ENCODE results near the gene FYN.

Gene FYN

DNA sequence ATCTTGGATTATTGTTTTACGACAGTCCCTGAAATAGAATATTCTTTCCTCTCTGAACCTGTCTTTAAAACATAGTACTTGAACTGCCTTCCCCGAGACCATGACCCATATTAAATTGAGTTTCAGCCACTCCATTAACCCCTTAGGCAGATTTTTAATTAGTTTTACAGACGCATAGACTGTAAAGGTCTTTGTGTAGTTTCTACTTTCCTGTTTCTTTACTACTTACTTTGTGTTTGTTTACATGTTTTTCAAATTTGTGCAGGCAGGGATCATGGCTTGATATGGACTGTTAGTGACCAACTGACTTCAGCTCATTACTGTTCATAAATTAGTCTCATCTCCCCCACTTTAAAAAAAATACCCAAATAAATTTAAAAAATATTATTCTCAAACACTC, 53.8 kb downstream of the FYN start:
- TF ChIP-seq, protein P1, sequence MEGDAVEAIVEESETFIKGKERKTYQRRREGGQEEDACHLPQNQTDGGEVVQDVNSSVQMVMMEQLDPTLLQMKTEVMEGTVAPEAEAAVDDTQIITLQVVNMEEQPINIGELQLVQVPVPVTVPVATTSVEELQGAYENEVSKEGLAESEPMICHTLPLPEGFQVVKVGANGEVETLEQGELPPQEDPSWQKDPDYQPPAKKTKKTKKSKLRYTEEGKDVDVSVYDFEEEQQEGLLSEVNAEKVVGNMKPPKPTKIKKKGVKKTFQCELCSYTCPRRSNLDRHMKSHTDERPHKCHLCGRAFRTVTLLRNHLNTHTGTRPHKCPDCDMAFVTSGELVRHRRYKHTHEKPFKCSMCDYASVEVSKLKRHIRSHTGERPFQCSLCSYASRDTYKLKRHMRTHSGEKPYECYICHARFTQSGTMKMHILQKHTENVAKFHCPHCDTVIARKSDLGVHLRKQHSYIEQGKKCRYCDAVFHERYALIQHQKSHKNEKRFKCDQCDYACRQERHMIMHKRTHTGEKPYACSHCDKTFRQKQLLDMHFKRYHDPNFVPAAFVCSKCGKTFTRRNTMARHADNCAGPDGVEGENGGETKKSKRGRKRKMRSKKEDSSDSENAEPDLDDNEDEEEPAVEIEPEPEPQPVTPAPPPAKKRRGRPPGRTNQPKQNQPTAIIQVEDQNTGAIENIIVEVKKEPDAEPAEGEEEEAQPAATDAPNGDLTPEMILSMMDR (IDR thresholded peaks at IDR 0.05; ENCODE audit: insufficient read depth, low read length, missing control alignments): no peak
- no peak overlapping the region for H3K4me3 ChIP-seq (ENCODE audit: low read depth, low read length)
- POLR2A ChIA-PET: no interaction called here
- CTCF ChIA-PET: interaction anchor here (1.0 kb wide), 1 partner anchor 10 kb away, joined by 3 read pairs; no protein-coding TSS in a partner anchor
- DNase-seq (ENCODE audit: low read depth, low spot score): no peak

DNA sequence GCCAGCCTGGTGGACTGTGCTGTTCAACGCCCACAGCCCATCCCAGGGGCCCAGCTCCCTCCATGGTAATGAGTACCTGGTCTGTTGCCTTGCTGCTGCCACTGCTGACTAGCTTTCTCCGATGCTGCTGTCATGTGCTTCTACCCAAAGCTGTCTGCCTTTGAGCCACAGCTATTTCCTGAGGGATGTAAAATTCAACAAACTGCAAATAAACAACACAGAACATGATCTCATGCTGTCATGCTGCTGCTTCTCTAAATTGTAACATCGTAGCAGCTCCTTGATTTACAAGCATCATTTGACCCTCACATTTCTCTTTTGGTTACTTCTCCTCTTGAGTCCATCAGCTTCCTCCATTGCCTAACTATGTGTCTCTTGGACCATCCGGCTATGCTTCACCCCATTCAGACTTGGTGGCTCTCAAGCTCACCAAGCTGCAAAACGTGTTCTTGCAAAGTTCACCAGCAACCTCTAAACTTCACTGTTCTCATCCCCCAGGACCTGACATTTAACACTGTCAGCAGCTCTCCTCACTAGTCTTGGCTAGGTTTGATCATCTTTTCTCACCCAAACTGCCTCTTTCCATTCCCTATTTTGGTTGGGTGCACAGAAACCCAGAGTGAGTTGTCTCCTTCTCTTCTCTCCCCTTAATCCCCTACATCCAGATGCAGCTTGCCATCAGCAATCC, 54.6 kb downstream of the FYN start:
- no peak for DNase-seq (ENCODE audit: low read depth, low spot score)
- CTCF ChIA-PET: interaction anchor here (0.7 to 1.9 kb wide), 4 partner anchors 8 to 224 kb away, joined by 3 to 5 read pairs (median 3); no protein-coding TSS in a partner anchor
- TF ChIP-seq, protein P1 (IDR thresholded peaks at IDR 0.05; ENCODE audit: insufficient read depth, low read length, missing control alignments): no peak
- no peak overlapping the region for H3K4me3 ChIP-seq (ENCODE audit: low read depth, low read length)
- POLR2A ChIA-PET: interaction anchor here (0.7 to 0.9 kb wide), 2 partner anchors 13 to 55 kb away, joined by 3 to 4 read pairs; partner anchors contain the start of gene FYN

DNA sequence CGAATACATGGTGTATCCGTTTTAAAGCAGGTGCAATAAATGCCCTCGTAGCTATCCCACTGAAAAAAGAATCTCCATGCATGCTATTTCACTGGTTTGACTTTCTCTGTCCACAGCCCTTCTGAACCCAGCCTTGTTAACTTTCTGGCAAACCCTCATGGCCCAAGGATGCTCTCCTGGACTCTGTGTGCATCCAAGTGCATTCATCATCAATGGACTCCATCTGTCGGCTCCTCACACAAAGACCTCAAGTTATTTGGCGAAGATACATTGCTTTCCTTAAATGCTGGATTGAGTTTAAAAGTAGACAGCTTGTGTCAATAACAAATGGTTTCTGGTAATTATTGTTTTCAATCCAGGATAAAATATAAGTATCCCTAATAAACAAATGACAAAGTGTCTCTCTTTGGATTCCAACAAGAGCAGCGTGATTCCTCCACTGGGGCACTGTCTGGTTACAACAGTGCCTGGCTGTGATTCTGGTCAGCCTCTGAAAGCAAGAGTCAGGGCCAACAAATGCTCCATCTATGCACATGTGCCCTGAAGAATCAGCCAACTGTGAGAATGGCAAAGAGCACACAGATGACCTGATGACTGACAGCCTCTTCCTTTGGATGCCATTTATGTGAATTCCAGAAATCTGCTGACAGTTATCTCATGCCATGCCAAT, 55.7 kb downstream of the FYN start:
- ChIA-PET CTCF (interaction anchor here (0.7 to 1.9 kb wide), 3 partner anchors 9 to 225 kb away, joined by 3 to 5 read pairs (median 3); no protein-coding TSS in a partner anchor), POLR2A (interaction anchor here (0.7 to 0.9 kb wide), 2 partner anchors 12 to 56 kb away, joined by 3 to 4 read pairs; partner anchors contain the start of gene FYN)
- H3K4me3 ChIP-seq (ENCODE audit: low read depth, low read length): no peak overlapping the region
- no peak for DNase-seq (ENCODE audit: low read depth, low spot score)
- TF ChIP-seq, protein P1 (IDR thresholded peaks at IDR 0.05; ENCODE audit: insufficient read depth, low read length, missing control alignments): no peak

DNA sequence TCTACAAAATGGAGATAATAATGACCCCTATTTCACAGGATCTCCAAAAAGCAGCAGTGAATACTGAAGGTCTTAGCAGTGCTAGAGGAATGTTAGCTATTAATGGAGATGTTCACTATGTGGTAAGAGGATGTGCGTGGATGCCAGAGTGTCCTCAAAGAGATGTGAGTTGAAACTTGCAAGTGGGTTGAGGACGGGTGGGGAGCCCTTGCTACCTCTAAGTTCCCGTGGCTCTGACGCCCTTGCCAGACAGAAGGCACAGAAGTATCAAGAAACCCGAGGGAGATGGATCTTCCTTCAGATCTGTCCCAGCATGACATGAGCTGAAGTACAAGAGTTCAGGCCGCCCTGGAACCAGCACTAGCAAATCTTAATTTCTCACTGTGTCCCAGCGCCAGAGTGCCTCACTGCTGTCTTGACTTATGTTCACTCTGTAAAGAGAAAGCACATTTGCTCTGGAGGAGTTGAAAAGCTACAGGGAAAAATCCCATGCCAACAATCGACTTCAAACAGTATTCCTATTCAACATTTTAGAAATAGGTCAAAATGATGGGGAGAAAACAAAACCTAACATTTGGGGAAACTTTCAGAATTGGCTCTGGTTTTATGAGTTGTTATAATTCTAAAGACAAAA, 59.5 kb downstream of the FYN start:
- TF ChIP-seq, protein P1 (IDR thresholded peaks at IDR 0.05; ENCODE audit: insufficient read depth, low read length, missing control alignments): no peak
- CTCF ChIA-PET: interaction anchor here (1.1 to 1.4 kb wide), 3 partner anchors 9 to 229 kb away, joined by 3 to 6 read pairs (median 3); no protein-coding TSS in a partner anchor
- H3K4me3 ChIP-seq (ENCODE audit: low read depth, low read length): no peak overlapping the region
- POLR2A ChIA-PET: no interaction called here
- no peak for DNase-seq (ENCODE audit: low read depth, low spot score)

DNA sequence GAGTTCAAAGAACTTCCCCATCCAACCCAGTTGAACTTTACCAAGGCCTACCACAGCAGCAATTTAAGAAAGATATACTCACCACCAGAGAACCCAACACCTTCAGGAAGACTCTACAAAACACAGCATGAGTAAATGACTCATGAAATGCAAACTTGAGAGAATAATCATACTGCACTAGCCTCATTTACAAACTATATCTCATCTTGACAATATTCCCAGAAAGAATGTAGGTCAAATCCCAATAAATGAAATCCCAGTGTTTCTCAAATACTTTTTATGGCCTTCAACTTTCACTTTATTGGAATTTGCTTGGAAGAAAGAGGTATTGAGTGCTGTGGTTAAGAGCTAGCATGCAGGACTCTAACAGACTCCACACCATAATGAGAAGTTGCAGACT, 60.0 kb downstream of the FYN start:
- peak; percentile 47 for DNase-seq (ENCODE audit: low read depth, low spot score)
- no peak overlapping the region for H3K4me3 ChIP-seq (ENCODE audit: low read depth, low read length)
- POLR2A ChIA-PET: no interaction called here
- TF ChIP-seq, protein P1 (IDR thresholded peaks at IDR 0.05; ENCODE audit: insufficient read depth, low read length, missing control alignments): no peak
- CTCF ChIA-PET: interaction anchor here (1.1 to 1.4 kb wide), 2 partner anchors 9 to 229 kb away, joined by 3 to 6 read pairs; no protein-coding TSS in a partner anchor
